PC-9 (cell line): ENCODE results near the gene MCM5. TPM values are rescaled to one million over a fixed set of nuclear protein-coding genes. Genes with fewer than 3 reads are reported as not detected.

ENCODE experiments used
- BruUV-seq: library from RNA; stranded (reverse); fragments of 400-500 nt; replicated peaks from 2 replicates; lab custom pipeline; 2021; lab: Mats Ljungman, UMichigan
- CTCF ChIA-PET: fragments of 300-600 bp; sonication (Branson Sonifier 250); formaldehyde crosslinking; loops from one replicate; lab custom pipeline; 2022; ENCODE audit warnings: antibody characterized with exemption; lab: Charles Lee
- POLR2A ChIA-PET: fragments of 300-600 bp; sonication (Branson Sonifier 250); formaldehyde crosslinking; loops from one replicate; lab custom pipeline; 2022; ENCODE audit warnings: antibody characterized with exemption; ENCODE audit not compliant: unreplicated experiment; lab: Charles Lee
- DNase-seq, 2 experiments: peaks; one replicate each; pipeline versions ENCODE4 v3.0.0 to v3.0.0-alpha.2; 2015 to 2022; ENCODE audit warnings: mixed read lengths in 1 of 2
- H2AFZ ChIP-seq: fragments of 200-600 bp; sonication (generic); 2 replicates; pipeline ENCODE4 v1.8.1; 2017; ENCODE audit warnings: antibody characterized with exemption
- H3F3A ChIP-seq: fragments of 200-600 bp; sonication (generic); 2 replicates; pipeline ENCODE4 v1.8.1; 2017; ENCODE audit warnings: antibody characterized with exemption, mild to moderate bottlenecking, low read depth; ENCODE audit not compliant: insufficient read depth
- H3K27ac ChIP-seq: fragments of 200-600 bp; sonication (generic); 2 replicates; pipeline ENCODE4 v1.6.1; 2016; ENCODE audit warnings: mixed run types
- H3K27me3 ChIP-seq: fragments of 200-600 bp; sonication (generic); 2 replicates; pipeline ENCODE4 v1.6.1; 2016; ENCODE audit warnings: low read depth, mixed run types; ENCODE audit not compliant: insufficient read depth
- H3K36me3 ChIP-seq: fragments of 200-600 bp; sonication (generic); 2 replicates; pipeline ENCODE4 v1.6.1; 2016; ENCODE audit warnings: low read depth, mixed run types
- H3K4me1 ChIP-seq: fragments of 200-600 bp; sonication (generic); replicated peaks from 2 replicates; pipeline ENCODE4 v1.6.1; 2016; ENCODE audit warnings: mixed run types; ENCODE audit not compliant: insufficient read depth
- H3K4me2 ChIP-seq: fragments of 200-600 bp; sonication (generic); 2 replicates; pipeline ENCODE4 v1.6.1; 2017; ENCODE audit warnings: mixed run types
- H3K4me3 ChIP-seq: fragments of 200-600 bp; sonication (generic); 2 replicates; pipeline ENCODE4 v1.6.1; 2016; ENCODE audit warnings: mixed run types
- H3K79me2 ChIP-seq: fragments of 200-600 bp; sonication (generic); 2 replicates; pipeline ENCODE4 v1.6.1; 2017; ENCODE audit warnings: low read depth, mixed run types
- H3K9me2 ChIP-seq: fragments of 200-600 bp; sonication (generic); 2 replicates; pipeline ENCODE4 v1.8.1; 2017; ENCODE audit warnings: mild to moderate bottlenecking; ENCODE audit not compliant: insufficient read depth
- H3K9me3 ChIP-seq: fragments of 200-600 bp; sonication (generic); 2 replicates; pipeline ENCODE4 v1.8.1; 2016; ENCODE audit warnings: low read depth; ENCODE audit not compliant: insufficient read depth
- H4K20me1 ChIP-seq: fragments of 200-600 bp; sonication (generic); 2 replicates; pipeline ENCODE4 v1.8.1; 2017; ENCODE audit not compliant: insufficient read depth
- EZH2 ChIP-seq: fragments of 200-600 bp; sonication (generic); IDR thresholded peaks from 2 replicates; pipeline ENCODE4 v1.8.0; 2017; ENCODE audit warnings: antibody characterized with exemption, low read depth
- intact Hi-C: fragments of 100-400 bp; cut with micrococcal nuclease; formaldehyde crosslinking; loops from one replicate; pipeline ENCODE4 v1.10.0; 2022; ENCODE audit not compliant: unreplicated experiment
- total RNA-seq: library from RNA; stranded (reverse); gene quantifications from 2 replicates; pipeline ENCODE4 v1.2.3, GENCODE V29; 2021
- TF ChIP-seq, protein P1 (sequence below): fragments of 200-600 bp; sonication (generic); conservative IDR thresholded peaks from 2 replicates; pipeline ENCODE4 v1.6.1; 2017; ENCODE audit warnings: mixed run types, antibody characterized with exemption, mild to moderate bottlenecking, moderate library complexity

The MCM5 gene
- total RNA-seq, 1 experiment from 2014 or later: 115 TPM

DNA sequence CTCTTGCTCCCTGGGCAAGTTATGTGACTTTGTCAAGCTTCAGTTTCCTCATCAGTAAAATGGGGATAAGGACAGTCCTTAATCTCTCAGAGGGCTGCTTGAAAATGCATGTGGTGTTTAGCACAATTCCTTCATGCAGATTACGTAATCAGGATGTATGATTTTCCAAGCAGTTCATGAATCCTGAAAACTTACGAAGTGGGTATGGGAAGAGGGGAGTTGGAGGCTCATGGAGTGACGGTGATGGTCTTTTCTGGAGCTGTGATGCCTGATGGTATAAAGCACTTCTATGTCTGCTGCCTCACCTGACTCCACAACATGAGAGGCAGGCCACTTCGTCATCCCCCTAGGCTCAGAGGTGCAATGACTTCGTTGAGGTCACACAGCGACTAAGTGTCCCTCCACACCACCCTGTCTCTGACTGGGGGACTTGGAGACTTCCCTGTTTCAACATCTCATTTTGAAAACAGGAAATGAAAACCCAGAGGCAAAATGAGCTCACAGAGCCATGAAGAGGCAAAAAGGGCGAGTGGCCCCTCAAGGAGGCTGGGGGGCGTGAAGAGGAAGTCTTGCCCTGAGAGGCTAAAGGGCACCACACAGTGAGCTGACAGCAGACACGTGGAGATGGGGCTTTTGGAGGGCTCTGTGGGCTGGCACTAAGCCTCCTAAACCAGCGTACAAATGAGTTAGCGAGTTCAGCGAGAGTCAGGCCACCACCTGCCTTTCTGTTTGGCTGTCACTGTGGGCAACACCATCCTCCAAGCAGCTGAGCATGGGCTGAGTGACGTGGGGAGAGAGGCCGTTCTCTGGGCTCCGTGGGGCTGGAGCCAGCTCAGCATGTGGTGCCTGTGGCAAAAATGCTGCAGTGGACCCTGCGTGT lies 10.1 kb downstream of the MCM5 start:
- Histone ChIP-seq H3K27me3 (no peaks in the 10 kb centered on the region), H2AFZ (no peak overlapping the region), H3K4me1 (no peaks in the 10 kb centered on the region), H3K27ac (no peak overlapping the region), H3K4me3 (no peak overlapping the region), H3K36me3 (peaks cover 28% of the 10 kb centered on the region; the same call in 1 of the 2 replicates), H3K4me2 (no peak overlapping the region), H3K79me2 (no peaks in the 10 kb centered on the region), H3K9me2 (no peaks in the 10 kb centered on the region), H3K9me3 (no peaks in the 10 kb centered on the region), H3F3A (peaks cover 6% of the 10 kb centered on the region; the same call in 1 of the 2 replicates), H4K20me1 (no peaks in the 10 kb centered on the region)
- no peak for TF ChIP-seq EZH2
- TF ChIP-seq, protein P1, sequence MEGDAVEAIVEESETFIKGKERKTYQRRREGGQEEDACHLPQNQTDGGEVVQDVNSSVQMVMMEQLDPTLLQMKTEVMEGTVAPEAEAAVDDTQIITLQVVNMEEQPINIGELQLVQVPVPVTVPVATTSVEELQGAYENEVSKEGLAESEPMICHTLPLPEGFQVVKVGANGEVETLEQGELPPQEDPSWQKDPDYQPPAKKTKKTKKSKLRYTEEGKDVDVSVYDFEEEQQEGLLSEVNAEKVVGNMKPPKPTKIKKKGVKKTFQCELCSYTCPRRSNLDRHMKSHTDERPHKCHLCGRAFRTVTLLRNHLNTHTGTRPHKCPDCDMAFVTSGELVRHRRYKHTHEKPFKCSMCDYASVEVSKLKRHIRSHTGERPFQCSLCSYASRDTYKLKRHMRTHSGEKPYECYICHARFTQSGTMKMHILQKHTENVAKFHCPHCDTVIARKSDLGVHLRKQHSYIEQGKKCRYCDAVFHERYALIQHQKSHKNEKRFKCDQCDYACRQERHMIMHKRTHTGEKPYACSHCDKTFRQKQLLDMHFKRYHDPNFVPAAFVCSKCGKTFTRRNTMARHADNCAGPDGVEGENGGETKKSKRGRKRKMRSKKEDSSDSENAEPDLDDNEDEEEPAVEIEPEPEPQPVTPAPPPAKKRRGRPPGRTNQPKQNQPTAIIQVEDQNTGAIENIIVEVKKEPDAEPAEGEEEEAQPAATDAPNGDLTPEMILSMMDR: no peak
- ChIA-PET POLR2A (no interaction called here), CTCF (no interaction called here)
- intact Hi-C loops: no loop called here
- no peak for DNase-seq
- no TSS peak for BruUV-seq

DNA sequence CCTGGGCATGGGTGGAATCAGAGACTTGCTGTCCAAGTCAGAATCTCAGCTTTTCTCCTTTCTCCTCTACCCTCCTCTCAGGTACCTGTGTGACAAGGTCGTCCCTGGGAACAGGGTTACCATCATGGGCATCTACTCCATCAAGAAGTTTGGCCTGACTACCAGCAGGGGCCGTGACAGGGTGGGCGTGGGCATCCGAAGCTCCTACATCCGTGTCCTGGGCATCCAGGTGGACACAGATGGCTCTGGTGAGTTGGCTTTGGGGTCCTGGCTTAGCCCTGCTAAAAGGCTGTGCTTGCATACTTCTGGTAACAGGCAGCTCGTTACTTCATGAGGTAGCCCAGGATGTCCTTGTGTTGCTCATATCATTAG lies 10.7 kb downstream of the MCM5 start:
- no peaks in the 10 kb centered on the region for H3K4me1 ChIP-seq
- H3K4me3 ChIP-seq: no peak overlapping the region
- H3F3A ChIP-seq: peaks cover 9% of the 10 kb centered on the region; the same call in 1 of the 2 replicates
- H3K27me3 ChIP-seq: no peaks in the 10 kb centered on the region
- TF ChIP-seq, protein P1: no peak
- TF ChIP-seq EZH2: no peak
- ChIA-PET POLR2A (no interaction called here), CTCF (no interaction called here)
- intact Hi-C loops: no loop called here
- H3K36me3 ChIP-seq: peaks cover 28% of the 10 kb centered on the region; the same call in 1 of the 2 replicates
- H3K9me2 ChIP-seq: no peaks in the 10 kb centered on the region
- no peak overlapping the region for H3K4me2 ChIP-seq
- H3K27ac ChIP-seq: no peak overlapping the region
- no peaks in the 10 kb centered on the region for H4K20me1 ChIP-seq
- no peaks in the 10 kb centered on the region for H3K9me3 ChIP-seq
- H2AFZ ChIP-seq: no peak overlapping the region
- BruUV-seq: no TSS peak
- no peaks in the 10 kb centered on the region for H3K79me2 ChIP-seq
- DNase-seq: no peak

DNA sequence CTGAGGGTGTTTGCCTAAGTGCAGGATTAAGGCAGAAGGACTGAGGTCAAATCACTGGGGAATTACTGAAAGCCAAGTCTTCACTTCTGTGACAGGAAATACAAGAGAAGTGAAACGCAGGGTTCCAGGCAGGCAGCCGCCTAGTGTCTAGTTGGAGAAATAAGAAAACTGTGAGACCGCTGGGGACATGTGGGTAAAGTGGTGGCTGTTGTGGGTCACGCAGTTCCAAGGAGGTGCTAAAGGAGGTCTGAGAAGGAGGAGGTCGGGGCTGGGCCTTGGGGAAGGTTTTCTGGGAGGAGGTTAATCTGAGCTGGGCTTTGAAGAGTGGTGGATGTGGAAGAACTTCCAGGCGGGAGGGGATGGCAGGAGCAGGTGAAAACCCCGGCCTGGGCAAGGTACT lies 11.2 kb downstream of the MCM5 start:
- no peak overlapping the region for H3K27ac ChIP-seq
- H3K9me2 ChIP-seq: no peaks in the 10 kb centered on the region
- H3K4me1 ChIP-seq: no peaks in the 10 kb centered on the region
- no peaks in the 10 kb centered on the region for H3K27me3 ChIP-seq
- ChIA-PET POLR2A (interaction anchor here (0.7 kb wide), 1 partner anchor 141 kb away, joined by 3 read pairs; no protein-coding TSS in a partner anchor), CTCF (no interaction called here)
- peaks cover 9% of the 10 kb centered on the region; the same call in 1 of the 2 replicates for H3F3A ChIP-seq
- intact Hi-C loops: no loop called here
- H4K20me1 ChIP-seq: no peaks in the 10 kb centered on the region
- peaks cover 28% of the 10 kb centered on the region; the same call in 1 of the 2 replicates for H3K36me3 ChIP-seq
- no peaks in the 10 kb centered on the region for H3K9me3 ChIP-seq
- no peak overlapping the region for H3K4me2 ChIP-seq
- DNase-seq: no peak
- TF ChIP-seq, protein P1: no peak
- TF ChIP-seq EZH2: no peak
- H3K79me2 ChIP-seq: no peaks in the 10 kb centered on the region
- no peak overlapping the region for H3K4me3 ChIP-seq
- H2AFZ ChIP-seq: no peak overlapping the region
- BruUV-seq: no TSS peak
